SU-DHL-6 (cell line): ENCODE results near the gene VPS52.

Source experiments
- H2AFZ ChIP-seq: fragments of 200-600 bp; sonication (generic); 2 replicates; pipeline ENCODE4 v1.6.1; 2014; ENCODE audit warnings: low read depth, mild to moderate bottlenecking, moderate library complexity, mixed read lengths, antibody characterized with exemption, low read length; ENCODE audit not compliant: severe bottlenecking
- H3F3A ChIP-seq: fragments of 200-600 bp; shearing (Covaris generic); 2 replicates; pipeline ENCODE4 v1.6.0; 2016; ENCODE audit warnings: antibody characterized with exemption, mild to moderate bottlenecking; ENCODE audit not compliant: insufficient read depth
- H3K27ac ChIP-seq: fragments of 200-600 bp; sonication (generic); 2 replicates; pipeline ENCODE4 v1.5.1; 2016; ENCODE audit warnings: low read depth, mild to moderate bottlenecking, low read length, moderate library complexity, mixed read lengths
- H3K27me3 ChIP-seq: fragments of 200-600 bp; sonication (generic), shearing (Covaris generic); 2 replicates; pipeline ENCODE4 v1.6.0; 2014; ENCODE audit warnings: mild to moderate bottlenecking, low read length
- H3K36me3 ChIP-seq: fragments of 200-600 bp; sonication (generic); 2 replicates; pipeline ENCODE4 v1.6.1; 2014; ENCODE audit warnings: mild to moderate bottlenecking, low read length, mixed read lengths
- H3K4me2 ChIP-seq: fragments of 300-600, 200-600 bp; shearing (Covaris generic), sonication (generic); 2 replicates; pipeline ENCODE4 v1.6.0; 2014; ENCODE audit warnings: low read length, low read depth, mild to moderate bottlenecking; ENCODE audit not compliant: poor library complexity, severe bottlenecking
- H3K4me3 ChIP-seq: fragments of 200-600 bp; sonication (generic); 2 replicates; pipeline ENCODE4 v1.5.1; 2014; ENCODE audit warnings: antibody characterized with exemption, low read length, mild to moderate bottlenecking, mixed read lengths; ENCODE audit not compliant: insufficient read depth, poor library complexity, severe bottlenecking
- H3K79me2 ChIP-seq: fragments of 200-600 bp; sonication (generic); 2 replicates; pipeline ENCODE4 v1.6.1; 2014; ENCODE audit warnings: mild to moderate bottlenecking, low read length, moderate library complexity; ENCODE audit not compliant: insufficient read depth
- H3K9ac ChIP-seq: fragments of 200-600 bp; sonication (generic); 2 replicates; pipeline ENCODE4 v1.7.0; 2014; ENCODE audit warnings: mild to moderate bottlenecking, low read length
- H3K9me2 ChIP-seq: fragments of 200-600 bp; sonication (generic); replicated peaks from 2 replicates; pipeline ENCODE4 v1.6.1; 2014; ENCODE audit warnings: low read length; ENCODE audit not compliant: insufficient read depth
- H3K9me3 ChIP-seq: fragments of 200-600 bp; sonication (generic); 2 replicates; pipeline ENCODE4 v1.6.1; 2014; ENCODE audit warnings: low read length, mixed read lengths; ENCODE audit not compliant: insufficient read depth
- H4K20me1 ChIP-seq: fragments of 200-600 bp; sonication (generic); 2 replicates; pipeline ENCODE4 v1.6.1; 2014; ENCODE audit warnings: low read depth, mild to moderate bottlenecking, antibody characterized with exemption, low read length, moderate library complexity, mixed read lengths
- EZH2phosphoT487 ChIP-seq: fragments of 200-600 bp; sonication (generic), shearing (Covaris generic); conservative IDR thresholded peaks from 2 replicates; pipeline ENCODE4 v1.6.1; 2018; ENCODE audit warnings: mild to moderate bottlenecking, antibody characterized with exemption, low read length, moderate library complexity, mixed read lengths
- TF ChIP-seq, protein P1 (sequence below): fragments of 200-600 bp; sonication (generic); IDR thresholded peaks from one replicate; pipeline ENCODE4 v1.5.1; 2017; ENCODE audit warnings: antibody characterized with exemption, mild to moderate bottlenecking, low read length, moderate library complexity; ENCODE audit not compliant: insufficient read depth, poor library complexity, severe bottlenecking

The VPS52 gene

DNA sequence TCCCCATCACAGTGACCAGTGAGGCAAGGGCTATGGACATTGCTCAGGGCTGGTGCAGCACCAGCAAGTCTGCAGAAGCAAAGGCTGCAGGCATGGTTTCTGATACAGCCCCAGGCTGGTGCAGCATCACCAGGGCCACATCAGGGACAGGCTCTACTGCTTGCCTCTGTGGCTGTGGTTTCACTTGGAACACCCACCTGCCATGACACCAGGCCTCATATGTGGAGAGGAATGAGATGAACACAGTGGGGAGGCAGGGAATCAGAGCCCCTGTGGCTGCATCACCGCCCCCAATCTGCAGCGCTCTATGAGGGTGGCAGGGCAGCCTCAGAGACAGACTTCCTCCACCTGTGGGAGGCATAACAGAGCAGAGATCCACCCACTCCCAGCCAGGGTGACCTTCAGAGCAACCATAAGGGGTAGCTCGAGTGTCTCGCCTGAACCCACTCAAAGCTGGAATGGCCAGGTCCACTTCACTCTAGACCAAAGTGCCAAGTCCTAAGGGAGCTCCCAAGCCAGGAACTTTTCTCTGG lies 55.5 kb downstream of the VPS52 start:
- Histone ChIP-seq H3K9me2 (no peaks in the 10 kb centered on the region), H3K9me3 (no peaks in the 10 kb centered on the region), H2AFZ (no peak overlapping the region), H3K4me2 (no peak overlapping the region), H3K4me3 (no peak overlapping the region), H4K20me1 (no peaks in the 10 kb centered on the region), H3K9ac (no peak overlapping the region), H3K79me2 (no peaks in the 10 kb centered on the region), H3K36me3 (no peaks in the 10 kb centered on the region), H3F3A (no peaks in the 10 kb centered on the region), H3K27me3 (no peaks in the 10 kb centered on the region), H3K27ac (no peak overlapping the region)
- TF ChIP-seq, protein P1, sequence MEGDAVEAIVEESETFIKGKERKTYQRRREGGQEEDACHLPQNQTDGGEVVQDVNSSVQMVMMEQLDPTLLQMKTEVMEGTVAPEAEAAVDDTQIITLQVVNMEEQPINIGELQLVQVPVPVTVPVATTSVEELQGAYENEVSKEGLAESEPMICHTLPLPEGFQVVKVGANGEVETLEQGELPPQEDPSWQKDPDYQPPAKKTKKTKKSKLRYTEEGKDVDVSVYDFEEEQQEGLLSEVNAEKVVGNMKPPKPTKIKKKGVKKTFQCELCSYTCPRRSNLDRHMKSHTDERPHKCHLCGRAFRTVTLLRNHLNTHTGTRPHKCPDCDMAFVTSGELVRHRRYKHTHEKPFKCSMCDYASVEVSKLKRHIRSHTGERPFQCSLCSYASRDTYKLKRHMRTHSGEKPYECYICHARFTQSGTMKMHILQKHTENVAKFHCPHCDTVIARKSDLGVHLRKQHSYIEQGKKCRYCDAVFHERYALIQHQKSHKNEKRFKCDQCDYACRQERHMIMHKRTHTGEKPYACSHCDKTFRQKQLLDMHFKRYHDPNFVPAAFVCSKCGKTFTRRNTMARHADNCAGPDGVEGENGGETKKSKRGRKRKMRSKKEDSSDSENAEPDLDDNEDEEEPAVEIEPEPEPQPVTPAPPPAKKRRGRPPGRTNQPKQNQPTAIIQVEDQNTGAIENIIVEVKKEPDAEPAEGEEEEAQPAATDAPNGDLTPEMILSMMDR = no peak
- TF ChIP-seq EZH2phosphoT487 = no peak

DNA sequence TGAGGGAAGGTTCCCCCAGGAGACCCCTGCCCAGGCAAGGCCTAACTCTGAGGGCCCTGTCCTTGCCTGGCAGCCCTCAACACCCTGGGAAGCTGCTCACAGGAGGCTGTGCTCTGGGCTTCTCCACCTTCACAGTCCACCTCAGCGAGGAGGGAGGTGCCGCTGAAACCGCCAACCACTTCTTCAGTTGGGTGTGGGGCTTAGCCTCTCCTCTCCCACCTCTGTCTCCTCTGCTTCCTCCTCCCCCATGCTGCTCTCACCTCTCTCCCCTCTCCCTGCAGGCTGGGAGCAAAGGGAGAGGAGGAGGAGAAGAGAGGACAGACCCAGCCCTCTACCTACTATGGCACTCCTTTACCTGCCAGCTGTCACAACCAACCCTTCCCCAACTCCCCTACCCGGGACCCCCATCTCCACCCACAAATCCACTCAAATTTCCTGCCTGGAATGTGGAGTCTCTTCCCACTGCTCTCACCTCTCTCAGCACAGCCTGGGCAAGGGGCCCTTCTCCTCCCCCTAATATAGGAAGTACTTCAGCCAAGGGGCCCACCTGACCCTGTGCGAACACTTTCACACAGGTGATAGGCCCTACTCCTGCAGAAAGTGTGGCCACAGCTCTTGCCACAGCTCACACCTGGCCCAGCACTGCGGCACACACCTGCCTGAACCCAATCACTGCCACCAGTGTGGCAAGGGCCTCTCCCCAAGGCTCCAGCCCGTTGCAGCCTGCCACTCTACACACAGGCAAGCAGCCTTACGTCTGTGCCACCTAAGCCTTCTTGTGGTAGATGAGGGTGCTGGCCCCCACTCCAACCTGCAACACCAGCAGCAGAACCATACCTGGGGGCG lies 56.2 kb downstream of the VPS52 start:
- no peak for TF ChIP-seq EZH2phosphoT487
- TF ChIP-seq, protein P1 = no peak
- no peak overlapping the region for H3K4me3 ChIP-seq
- H3K36me3 ChIP-seq = no peaks in the 10 kb centered on the region
- no peaks in the 10 kb centered on the region for H4K20me1 ChIP-seq
- H3K9me3 ChIP-seq = no peaks in the 10 kb centered on the region
- H3F3A ChIP-seq = no peaks in the 10 kb centered on the region
- no peaks in the 10 kb centered on the region for H3K9me2 ChIP-seq
- H3K4me2 ChIP-seq = no peak overlapping the region
- no peak overlapping the region for H3K9ac ChIP-seq
- H3K27ac ChIP-seq = no peak overlapping the region
- H3K27me3 ChIP-seq = no peaks in the 10 kb centered on the region
- no peaks in the 10 kb centered on the region for H3K79me2 ChIP-seq
- no peak overlapping the region for H2AFZ ChIP-seq

DNA sequence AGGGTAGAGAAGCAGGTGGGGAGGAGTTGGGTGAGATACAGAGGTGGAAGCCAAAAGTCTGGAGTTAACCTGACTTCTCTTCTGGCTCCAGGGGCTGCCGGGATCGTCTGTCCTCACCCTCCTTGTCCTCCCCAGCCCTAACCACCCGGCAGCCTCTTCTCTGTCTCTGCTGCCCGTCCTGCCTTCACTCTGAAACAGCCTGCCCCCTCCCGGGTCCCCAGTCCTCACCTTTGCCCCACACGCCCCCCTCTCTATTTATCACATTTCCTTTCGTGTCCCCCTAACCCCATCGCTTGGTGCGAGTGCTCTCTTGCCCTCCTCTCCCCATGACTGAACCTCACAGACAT lies 57.7 kb downstream of the VPS52 start:
- H3K4me3 ChIP-seq = no peak overlapping the region
- no peaks in the 10 kb centered on the region for H3K9me2 ChIP-seq
- H4K20me1 ChIP-seq = no peaks in the 10 kb centered on the region
- no peaks in the 10 kb centered on the region for H3K9me3 ChIP-seq
- H3K27me3 ChIP-seq = no peaks in the 10 kb centered on the region
- peaks cover 3% of the 10 kb centered on the region for H3F3A ChIP-seq
- no peak overlapping the region for H3K27ac ChIP-seq
- no peak overlapping the region for H3K4me2 ChIP-seq
- no peaks in the 10 kb centered on the region for H3K79me2 ChIP-seq
- no peak overlapping the region for H3K9ac ChIP-seq
- TF ChIP-seq, protein P1 = no peak
- TF ChIP-seq EZH2phosphoT487 = no peak
- H2AFZ ChIP-seq = no peak overlapping the region
- H3K36me3 ChIP-seq = no peaks in the 10 kb centered on the region
